ENCODE measurements around the gene CLTB.
A peak's percentile ranks its signal among the peaks of the same experiment; 100 is the strongest.

Gene CLTB

GRCh38 chr5:176407456-176408251 lies 8.7 kb downstream of the CLTB start:
- Histone ChIP-seq H3K4me3 (ENCODE audit: low read length in 2 of 2) (no peak overlapping the region), H3K27ac (ENCODE audit: low read depth in 2 of 2, low read length in 2 of 2) (no peak overlapping the region)

GRCh38 chr5:176406436-176407052 lies 9.8 kb downstream of the CLTB start:
- H3K27ac ChIP-seq (ENCODE audit: low read depth in 2 of 2, low read length in 2 of 2) = peak overlapping the region; percentile 90 to 98
- H3K9me3 ChIP-seq (ENCODE audit: control insufficient read depth in 2 of 2, low read length in 2 of 2) = no peaks in the 10 kb centered on the region
- H3K4me1 ChIP-seq (ENCODE audit: control insufficient read depth in 2 of 2, insufficient read depth in 2 of 2, low read length in 2 of 2) = peaks cover 32 to 62% of the 10 kb centered on the region in 2 donors
- H3K36me3 ChIP-seq (ENCODE audit: control insufficient read depth in 2 of 2, insufficient read depth in 2 of 2, low read length in 2 of 2) = peaks cover 8 to 41% of the 10 kb centered on the region in 2 donors
- H3K9ac ChIP-seq (ENCODE audit: low read depth in 1 of 2, low read length in 2 of 2) = peak overlapping the region; percentile 47 to 57
- H3K4me3 ChIP-seq (ENCODE audit: low read length in 2 of 2) = no peak overlapping the region
- H3K27me3 ChIP-seq (ENCODE audit: control insufficient read depth in 2 of 2, insufficient read depth in 2 of 2, low read length in 2 of 2) = no peaks in the 10 kb centered on the region

More at GRCh38 chr5:176407456-176408251, 8.7 kb downstream of the CLTB start:
- H3K27me3 ChIP-seq (ENCODE audit: control insufficient read depth in 2 of 2, insufficient read depth in 2 of 2, low read length in 2 of 2) = no peaks in the 10 kb centered on the region
- peaks cover 8 to 41% of the 10 kb centered on the region in 2 donors for H3K36me3 ChIP-seq (ENCODE audit: control insufficient read depth in 2 of 2, insufficient read depth in 2 of 2, low read length in 2 of 2)
- H3K4me1 ChIP-seq (ENCODE audit: control insufficient read depth in 2 of 2, insufficient read depth in 2 of 2, low read length in 2 of 2) = peaks cover 25 to 52% of the 10 kb centered on the region in 2 donors
- no peak overlapping the region for H3K9ac ChIP-seq (ENCODE audit: low read depth in 1 of 2, low read length in 2 of 2)
- no peaks in the 10 kb centered on the region for H3K9me3 ChIP-seq (ENCODE audit: control insufficient read depth in 2 of 2, low read length in 2 of 2)

- Histone ChIP-seq H3K27ac (ENCODE audit: low read depth in 2 of 2, low read length in 2 of 2) (peak overlapping the region; percentile 90 to 98), H3K4me1 (ENCODE audit: control insufficient read depth in 2 of 2, insufficient read depth in 2 of 2, low read length in 2 of 2) (peaks cover 39 to 63% of the 10 kb centered on the region in 2 donors), H3K4me3 (ENCODE audit: low read length in 2 of 2) (no peak overlapping the region), H3K36me3 (ENCODE audit: control insufficient read depth in 2 of 2, insufficient read depth in 2 of 2, low read length in 2 of 2) (peaks cover 8 to 42% of the 10 kb centered on the region in 2 donors), H3K27me3 (ENCODE audit: control insufficient read depth in 2 of 2, insufficient read depth in 2 of 2, low read length in 2 of 2) (no peaks in the 10 kb centered on the region), H3K9me3 (ENCODE audit: control insufficient read depth in 2 of 2, low read length in 2 of 2) (no peaks in the 10 kb centered on the region), H3K9ac (ENCODE audit: low read depth in 1 of 2, low read length in 2 of 2) (peak overlapping the region; percentile 15 to 57)
These were observed 10.5 kb downstream of the CLTB start for GRCh38 chr5:176405656-176406435.

- H3K9ac ChIP-seq (ENCODE audit: low read depth in 1 of 2, low read length in 2 of 2) = peak overlapping the region in 1 of 2 donors; percentile 65
- H3K27ac ChIP-seq (ENCODE audit: low read depth in 2 of 2, low read length in 2 of 2) = peak overlapping the region; percentile 86 to 91
- H3K4me1 ChIP-seq (ENCODE audit: control insufficient read depth in 2 of 2, insufficient read depth in 2 of 2, low read length in 2 of 2) = peaks cover 42 to 61% of the 10 kb centered on the region in 2 donors
- H3K36me3 ChIP-seq (ENCODE audit: control insufficient read depth in 2 of 2, insufficient read depth in 2 of 2, low read length in 2 of 2) = peaks cover 9 to 17% of the 10 kb centered on the region in 2 donors
- no peaks in the 10 kb centered on the region for H3K27me3 ChIP-seq (ENCODE audit: control insufficient read depth in 2 of 2, insufficient read depth in 2 of 2, low read length in 2 of 2)
- no peak overlapping the region for H3K4me3 ChIP-seq (ENCODE audit: low read length in 2 of 2)
- H3K9me3 ChIP-seq (ENCODE audit: control insufficient read depth in 2 of 2, low read length in 2 of 2) = no peaks in the 10 kb centered on the region
These were observed 14.8 kb downstream of the CLTB start for GRCh38 chr5:176401281-176402205.

GRCh38 chr5:176400382-176401156 lies 15.8 kb downstream of the CLTB start:
- Histone ChIP-seq H3K27ac (ENCODE audit: low read depth in 2 of 2, low read length in 2 of 2) (peak overlapping the region; percentile 86 to 91), H3K9me3 (ENCODE audit: control insufficient read depth in 2 of 2, low read length in 2 of 2) (no peaks in the 10 kb centered on the region), H3K27me3 (ENCODE audit: control insufficient read depth in 2 of 2, insufficient read depth in 2 of 2, low read length in 2 of 2) (no peaks in the 10 kb centered on the region), H3K4me3 (ENCODE audit: low read length in 2 of 2) (peak overlapping the region in 1 of 2 donors; percentile 4), H3K9ac (ENCODE audit: low read depth in 1 of 2, low read length in 2 of 2) (peak overlapping the region; percentile 52 to 65), H3K36me3 (ENCODE audit: control insufficient read depth in 2 of 2, insufficient read depth in 2 of 2, low read length in 2 of 2) (peaks cover 15 to 18% of the 10 kb centered on the region in 2 donors), H3K4me1 (ENCODE audit: control insufficient read depth in 2 of 2, insufficient read depth in 2 of 2, low read length in 2 of 2) (peaks cover 34 to 51% of the 10 kb centered on the region in 2 donors)

GRCh38 chr5:176397736-176398420 lies 18.5 kb downstream of the CLTB start:
- H3K9ac ChIP-seq (ENCODE audit: low read depth in 1 of 2, low read length in 2 of 2) = no peak overlapping the region
- H3K27ac ChIP-seq (ENCODE audit: low read depth in 2 of 2, low read length in 2 of 2) = no peak overlapping the region
- peaks cover 20 to 27% of the 10 kb centered on the region in 2 donors for H3K4me1 ChIP-seq (ENCODE audit: control insufficient read depth in 2 of 2, insufficient read depth in 2 of 2, low read length in 2 of 2)
- no peaks in the 10 kb centered on the region for H3K27me3 ChIP-seq (ENCODE audit: control insufficient read depth in 2 of 2, insufficient read depth in 2 of 2, low read length in 2 of 2)
- H3K4me3 ChIP-seq (ENCODE audit: low read length in 2 of 2) = no peak overlapping the region
- no peaks in the 10 kb centered on the region for H3K9me3 ChIP-seq (ENCODE audit: control insufficient read depth in 2 of 2, low read length in 2 of 2)
- peaks cover 33 to 34% of the 10 kb centered on the region in 2 donors for H3K36me3 ChIP-seq (ENCODE audit: control insufficient read depth in 2 of 2, insufficient read depth in 2 of 2, low read length in 2 of 2)

GRCh38 chr5:176396330-176396729 lies 20.0 kb downstream of the CLTB start:
- Histone ChIP-seq H3K36me3 (ENCODE audit: control insufficient read depth in 2 of 2, insufficient read depth in 2 of 2, low read length in 2 of 2) (peaks cover 42 to 48% of the 10 kb centered on the region in 2 donors), H3K27ac (ENCODE audit: low read depth in 2 of 2, low read length in 2 of 2) (no peak overlapping the region), H3K4me3 (ENCODE audit: low read length in 2 of 2) (no peak overlapping the region), H3K27me3 (ENCODE audit: control insufficient read depth in 2 of 2, insufficient read depth in 2 of 2, low read length in 2 of 2) (no peaks in the 10 kb centered on the region), H3K4me1 (ENCODE audit: control insufficient read depth in 2 of 2, insufficient read depth in 2 of 2, low read length in 2 of 2) (peaks cover 11 to 14% of the 10 kb centered on the region in 2 donors), H3K9ac (ENCODE audit: low read depth in 1 of 2, low read length in 2 of 2) (no peak overlapping the region), H3K9me3 (ENCODE audit: control insufficient read depth in 2 of 2, low read length in 2 of 2) (no peaks in the 10 kb centered on the region)

GRCh38 chr5:176394881-176395675 lies 21.3 kb downstream of the CLTB start:
- no peak overlapping the region for H3K9ac ChIP-seq (ENCODE audit: low read depth in 1 of 2, low read length in 2 of 2)
- peaks cover 0 to 1% of the 10 kb centered on the region in 2 donors for H3K4me1 ChIP-seq (ENCODE audit: control insufficient read depth in 2 of 2, insufficient read depth in 2 of 2, low read length in 2 of 2)
- H3K9me3 ChIP-seq (ENCODE audit: control insufficient read depth in 2 of 2, low read length in 2 of 2) = no peaks in the 10 kb centered on the region
- H3K36me3 ChIP-seq (ENCODE audit: control insufficient read depth in 2 of 2, insufficient read depth in 2 of 2, low read length in 2 of 2) = peaks cover 48 to 55% of the 10 kb centered on the region in 2 donors
- no peaks in the 10 kb centered on the region for H3K27me3 ChIP-seq (ENCODE audit: control insufficient read depth in 2 of 2, insufficient read depth in 2 of 2, low read length in 2 of 2)
- no peak overlapping the region for H3K4me3 ChIP-seq (ENCODE audit: low read length in 2 of 2)
- H3K27ac ChIP-seq (ENCODE audit: low read depth in 2 of 2, low read length in 2 of 2) = no peak overlapping the region

All from mucosa of rectum (tissue), 2 donors.